ENCODE data around the gene SLC35D2. TPM values are rescaled to one million over a fixed set of nuclear protein-coding genes. Genes with fewer than 3 reads are reported as not detected.

The SLC35D2 gene
- total and polyA plus RNA-seq, 7 donors, result 2.0 to 5.9 (median 3.1) TPM

DNA sequence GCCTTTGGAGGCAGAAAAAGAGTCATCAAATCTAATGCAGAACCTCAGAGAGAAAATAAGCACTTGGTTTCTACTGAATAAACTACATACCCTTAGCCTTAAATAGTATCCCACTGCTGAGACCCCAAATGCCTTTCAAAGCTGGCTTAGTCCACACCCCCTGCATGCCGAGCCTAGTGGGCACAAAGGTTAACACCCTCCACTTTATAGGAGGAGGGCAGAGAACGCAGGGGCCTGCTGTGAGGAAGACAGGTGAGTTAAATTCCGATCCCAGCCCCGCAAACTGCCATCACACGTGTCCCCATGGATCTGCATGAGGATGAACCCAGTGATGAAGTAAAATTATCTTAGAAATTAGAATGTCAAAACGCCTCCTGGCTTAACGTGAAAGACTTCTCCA lies 62.0 kb downstream of the SLC35D2 start:
- Histone ChIP-seq H3K9me3 (no peaks in the 10 kb centered on the region), H3K36me3 (ENCODE audit: insufficient read depth in 1 of 2, low read depth in 1 of 2) (no peaks in the 10 kb centered on the region), H3K4me3 (no peak overlapping the region), H3K27me3 (ENCODE audit: insufficient read depth in 3 of 3, low read length in 2 of 3) (no peaks in the 10 kb centered on the region), H3K4me1 (no peaks in the 10 kb centered on the region), H3K27ac (no peak overlapping the region)
- intact Hi-C loops (cut with DNase I), result no loop called here
- DNase-seq, result no peak
- ATAC-seq, result no peak
- TF ChIP-seq, protein P1, sequence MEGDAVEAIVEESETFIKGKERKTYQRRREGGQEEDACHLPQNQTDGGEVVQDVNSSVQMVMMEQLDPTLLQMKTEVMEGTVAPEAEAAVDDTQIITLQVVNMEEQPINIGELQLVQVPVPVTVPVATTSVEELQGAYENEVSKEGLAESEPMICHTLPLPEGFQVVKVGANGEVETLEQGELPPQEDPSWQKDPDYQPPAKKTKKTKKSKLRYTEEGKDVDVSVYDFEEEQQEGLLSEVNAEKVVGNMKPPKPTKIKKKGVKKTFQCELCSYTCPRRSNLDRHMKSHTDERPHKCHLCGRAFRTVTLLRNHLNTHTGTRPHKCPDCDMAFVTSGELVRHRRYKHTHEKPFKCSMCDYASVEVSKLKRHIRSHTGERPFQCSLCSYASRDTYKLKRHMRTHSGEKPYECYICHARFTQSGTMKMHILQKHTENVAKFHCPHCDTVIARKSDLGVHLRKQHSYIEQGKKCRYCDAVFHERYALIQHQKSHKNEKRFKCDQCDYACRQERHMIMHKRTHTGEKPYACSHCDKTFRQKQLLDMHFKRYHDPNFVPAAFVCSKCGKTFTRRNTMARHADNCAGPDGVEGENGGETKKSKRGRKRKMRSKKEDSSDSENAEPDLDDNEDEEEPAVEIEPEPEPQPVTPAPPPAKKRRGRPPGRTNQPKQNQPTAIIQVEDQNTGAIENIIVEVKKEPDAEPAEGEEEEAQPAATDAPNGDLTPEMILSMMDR (IDR thresholded peaks at IDR 0.05), result no peak
- WGBS, 3 donors, result 71 to 77% (median 75%) methylated on average over 7 of the region's 7 CpGs

DNA sequence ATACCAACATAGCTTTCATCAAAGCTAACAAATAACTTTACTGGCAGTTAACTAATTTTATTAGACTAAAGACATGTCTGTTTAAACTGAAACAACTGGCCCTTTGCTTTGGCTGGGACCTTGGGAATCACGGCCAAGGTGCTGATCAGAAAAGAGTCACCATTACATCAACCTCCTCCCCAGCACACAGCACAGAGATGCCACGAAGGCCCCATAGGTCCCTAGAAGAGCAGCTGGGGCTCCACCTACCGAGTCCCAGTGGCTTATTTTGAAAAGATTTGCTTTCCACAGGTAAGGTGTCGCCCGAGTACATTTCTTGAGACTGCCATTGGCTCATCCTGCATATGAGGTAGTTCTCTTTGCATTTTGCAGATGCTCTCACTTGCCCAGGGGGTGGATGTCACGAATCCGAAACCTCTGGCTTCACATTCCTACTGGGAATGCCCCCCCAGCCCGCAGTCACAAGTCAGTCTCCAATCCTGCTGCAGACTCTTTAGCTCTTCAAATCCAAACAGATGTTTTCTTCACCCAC lies 62.7 kb downstream of the SLC35D2 start:
- ATAC-seq, result no peak
- Histone ChIP-seq H3K36me3 (ENCODE audit: insufficient read depth in 1 of 2, low read depth in 1 of 2) (no peaks in the 10 kb centered on the region), H3K4me1 (no peaks in the 10 kb centered on the region), H3K4me3 (no peak overlapping the region), H3K9me3 (no peaks in the 10 kb centered on the region), H3K27ac (no peak overlapping the region), H3K27me3 (ENCODE audit: insufficient read depth in 3 of 3, low read length in 2 of 3) (no peaks in the 10 kb centered on the region)
- WGBS, 3 donors, result 65 to 67% (median 66%) methylated on average over 8 of the region's 8 CpGs
- TF ChIP-seq, protein P1 (IDR thresholded peaks at IDR 0.05), result no peak
- DNase-seq, result no peak
- intact Hi-C loops (cut with DNase I), result no loop called here

DNA sequence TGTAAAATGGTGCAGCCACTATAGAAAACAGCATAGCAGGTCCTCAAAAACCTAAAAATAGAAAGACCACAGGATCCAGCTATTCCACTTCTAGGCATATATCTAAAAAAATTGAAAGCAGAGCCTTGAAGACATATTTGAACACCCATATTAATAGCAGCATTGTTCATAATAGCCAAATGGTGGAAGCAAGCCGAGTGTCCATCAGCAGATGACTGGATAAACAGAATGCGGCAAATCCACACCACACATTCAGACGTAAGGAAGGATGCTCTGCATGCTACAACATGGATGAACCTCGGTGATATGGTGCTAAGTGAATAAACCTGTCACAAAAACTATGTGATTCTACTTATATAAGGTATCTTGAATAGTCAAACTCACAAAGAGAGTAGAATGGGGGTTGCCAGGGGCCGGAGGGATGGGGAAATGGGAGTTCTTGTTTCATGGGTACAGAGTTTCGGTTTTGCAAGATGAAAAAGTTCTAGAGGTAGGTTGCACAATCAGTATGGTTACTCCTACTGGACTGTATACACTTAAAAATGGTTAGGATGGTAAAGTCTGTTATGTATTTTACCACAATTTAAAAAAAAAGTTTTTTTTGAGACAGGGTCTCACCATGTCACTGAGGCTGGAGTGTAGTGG lies 64.5 kb downstream of the SLC35D2 start:
- H3K4me3 ChIP-seq, result no peak overlapping the region
- DNase-seq (no peak), ATAC-seq (no peak)
- no peaks in the 10 kb centered on the region for H3K4me1 ChIP-seq
- TF ChIP-seq, protein P1 (IDR thresholded peaks at IDR 0.05), result no peak
- intact Hi-C loops (cut with DNase I), result loop anchor here in 1 of 2 donors (5.0 kb wide), 1 partner anchor 87 kb away; no protein-coding TSS in a partner anchor
- H3K27ac ChIP-seq, result no peak overlapping the region
- H3K9me3 ChIP-seq, result no peaks in the 10 kb centered on the region
- no peaks in the 10 kb centered on the region for H3K36me3 ChIP-seq (ENCODE audit: insufficient read depth in 1 of 2, low read depth in 1 of 2)
- H3K27me3 ChIP-seq (ENCODE audit: insufficient read depth in 3 of 3, low read length in 2 of 3), result no peaks in the 10 kb centered on the region
- WGBS, 3 donors, result 74 to 93% (median 75%) methylated on average over 6 of the region's 6 CpGs

DNA sequence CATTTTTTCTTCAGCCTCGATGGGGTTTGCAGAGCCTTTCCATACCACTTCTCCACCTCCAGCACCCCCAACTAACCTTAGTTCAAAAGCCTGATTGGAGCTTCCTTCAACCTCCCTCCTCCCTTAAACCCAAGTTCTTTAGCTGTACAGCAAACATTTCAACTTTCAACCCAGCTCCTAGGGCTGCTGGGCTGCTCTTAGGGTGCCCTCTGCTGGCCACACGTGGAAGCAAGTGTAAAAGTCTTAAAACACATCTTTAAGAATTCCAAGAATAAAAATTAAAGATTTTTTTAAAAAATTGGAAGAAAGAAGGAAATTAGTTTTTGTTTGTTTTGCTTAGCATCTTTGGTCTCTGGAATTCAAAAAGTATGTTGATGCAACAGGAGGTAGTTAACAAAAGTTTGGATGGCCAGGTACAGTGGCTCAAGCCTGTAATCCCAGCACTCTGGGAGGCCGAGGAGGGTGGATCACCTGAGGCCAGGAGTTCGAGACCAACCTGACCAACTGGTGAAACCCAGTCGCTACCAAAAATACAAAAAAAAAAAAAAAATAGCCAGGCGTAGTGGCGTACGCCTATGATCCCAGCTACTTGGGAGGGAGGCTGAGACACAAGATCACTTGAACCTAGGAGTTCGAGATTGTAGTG lies 66.1 kb downstream of the SLC35D2 start:
- H3K9me3 ChIP-seq, result no peaks in the 10 kb centered on the region
- no peak overlapping the region for H3K4me3 ChIP-seq
- TF ChIP-seq, protein P1 (IDR thresholded peaks at IDR 0.05), result peak; percentile 70
- intact Hi-C loops (cut with DNase I), result loop anchor here in 1 of 2 donors (5.0 kb wide), 1 partner anchor 85 kb away; no protein-coding TSS in a partner anchor
- H3K36me3 ChIP-seq (ENCODE audit: insufficient read depth in 1 of 2, low read depth in 1 of 2), result no peaks in the 10 kb centered on the region
- no peak overlapping the region for H3K27ac ChIP-seq
- DNase-seq (peak in 1 of 2 donors; percentile 64), ATAC-seq (peak in 3 of 4 donors; percentile 47 to 62 (median 61))
- no peaks in the 10 kb centered on the region for H3K4me1 ChIP-seq
- H3K27me3 ChIP-seq (ENCODE audit: insufficient read depth in 3 of 3, low read length in 2 of 3), result no peaks in the 10 kb centered on the region
- WGBS, 3 donors, result 46 to 59% (median 58%) methylated on average over 8 to 9 of the region's 9 CpGs

Measured in psoas muscle (tissue), 8 donors.